Transverse colon (tissue), 4 donors: ENCODE measurements around the gene IFNGR1.

ENCODE experiments used
- CTCF ChIP-seq, 5 experiments: fragments of 200-600 bp in 3 of 5; fragments of 450-650 bp in 2 of 5; sonication (generic) in 3 of 5; IDR thresholded peaks; 1 replicate in 2 of 5; 2 replicates in 3 of 5; pipeline ENCODE4 v1.5.1; 2016 to 2017; ENCODE audit warnings: antibody characterized with exemption in 5 of 5, inconsistent platforms in 3 of 5, mild to moderate bottlenecking in 2 of 5, moderate library complexity in 1 of 5
- EP300 ChIP-seq: sonication (generic); formaldehyde crosslinking; IDR thresholded peaks from one replicate; pipeline ENCODE4 v1.6.1; 2017; ENCODE audit warnings: antibody characterized with exemption, low read depth
- POLR2A ChIP-seq: fragments of 450-650 bp; IDR thresholded peaks from one replicate; pipeline ENCODE4 v1.6.1; 2016; ENCODE audit warnings: antibody characterized with exemption, mild to moderate bottlenecking, moderate library complexity
- POLR2AphosphoS5 ChIP-seq, 3 donors: sonication (generic); formaldehyde crosslinking; IDR thresholded peaks; one replicate each; pipeline ENCODE4 v1.6.1; 2016; ENCODE audit warnings: antibody characterized with exemption in 3 of 3

- TF ChIP-seq CTCF (IDR thresholded peaks at IDR 0.05) (no peak), POLR2AphosphoS5 (IDR thresholded peaks at IDR 0.05) (peak in 2 of 3 donors; percentile 11 to 56), POLR2A (no peak), EP300 (no peak)
Measured at GRCh38 chr6:137148306-137149034, 70.7 kb downstream of the IFNGR1 start.
